ENCODE results near the gene STARD5. TPM values are rescaled to one million over a fixed set of nuclear protein-coding genes. Genes with fewer than 3 reads are reported as not detected.

The STARD5 gene
- total RNA-seq, 4 donors from 2014 or later = 4.9 to 7.1 (median 6.1) TPM

DNA sequence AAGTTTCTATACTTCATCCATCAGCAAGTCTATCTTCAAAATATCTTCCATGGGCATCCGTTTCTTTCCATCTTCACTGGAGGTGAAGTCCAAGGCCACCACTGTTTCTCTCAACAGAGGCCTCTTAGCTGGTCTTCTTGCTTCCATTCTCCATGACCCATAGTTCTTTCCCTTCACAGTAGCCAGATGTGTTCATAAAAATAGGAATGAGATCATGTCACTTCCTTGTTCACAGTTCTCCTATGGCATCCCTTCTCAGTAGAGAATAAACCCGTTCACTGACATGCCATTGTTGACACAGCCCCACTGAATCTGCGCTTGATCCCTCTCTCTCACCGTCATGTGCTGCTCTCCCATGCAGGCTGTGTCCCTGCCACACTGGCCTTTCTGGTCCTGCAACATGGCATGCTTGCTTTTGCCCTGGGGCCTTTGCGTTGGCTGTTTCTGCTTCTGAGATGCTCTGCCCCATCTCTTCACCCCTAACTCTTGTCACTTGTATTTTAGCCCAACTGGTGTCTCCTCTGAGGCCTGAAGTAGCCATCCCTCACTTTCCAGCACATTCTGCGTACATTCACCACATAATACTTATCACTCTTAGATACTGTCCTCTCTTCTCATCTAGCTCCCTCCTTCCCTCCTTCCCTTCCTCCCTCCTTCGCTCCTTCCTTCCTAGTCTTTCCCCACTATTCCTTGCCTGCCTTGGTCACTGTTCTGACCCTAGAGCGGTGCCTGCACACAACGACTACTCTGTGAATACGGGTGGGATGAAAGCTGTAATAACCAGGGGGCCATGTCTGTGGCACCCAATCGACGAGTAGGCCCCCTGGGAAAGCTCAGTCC is 42.0 kb downstream of the STARD5 start:
- H3K9me3 ChIP-seq = peaks cover 0 to 14% (median 0%) of the 10 kb centered on the region in 4 donors
- no peak overlapping the region for H3K27ac ChIP-seq
- peaks cover 0 to 18% (median 0%) of the 10 kb centered on the region in 4 donors for H3K4me1 ChIP-seq
- no peaks in the 10 kb centered on the region for H3K27me3 ChIP-seq
- H3K36me3 ChIP-seq = peaks cover 0 to 54% (median 0%) of the 10 kb centered on the region in 3 donors
- TF ChIP-seq EP300 (IDR thresholded peaks at IDR 0.05) (no peak), POLR2A (IDR thresholded peaks at IDR 0.05) (no peak)
- TF ChIP-seq, protein P1, sequence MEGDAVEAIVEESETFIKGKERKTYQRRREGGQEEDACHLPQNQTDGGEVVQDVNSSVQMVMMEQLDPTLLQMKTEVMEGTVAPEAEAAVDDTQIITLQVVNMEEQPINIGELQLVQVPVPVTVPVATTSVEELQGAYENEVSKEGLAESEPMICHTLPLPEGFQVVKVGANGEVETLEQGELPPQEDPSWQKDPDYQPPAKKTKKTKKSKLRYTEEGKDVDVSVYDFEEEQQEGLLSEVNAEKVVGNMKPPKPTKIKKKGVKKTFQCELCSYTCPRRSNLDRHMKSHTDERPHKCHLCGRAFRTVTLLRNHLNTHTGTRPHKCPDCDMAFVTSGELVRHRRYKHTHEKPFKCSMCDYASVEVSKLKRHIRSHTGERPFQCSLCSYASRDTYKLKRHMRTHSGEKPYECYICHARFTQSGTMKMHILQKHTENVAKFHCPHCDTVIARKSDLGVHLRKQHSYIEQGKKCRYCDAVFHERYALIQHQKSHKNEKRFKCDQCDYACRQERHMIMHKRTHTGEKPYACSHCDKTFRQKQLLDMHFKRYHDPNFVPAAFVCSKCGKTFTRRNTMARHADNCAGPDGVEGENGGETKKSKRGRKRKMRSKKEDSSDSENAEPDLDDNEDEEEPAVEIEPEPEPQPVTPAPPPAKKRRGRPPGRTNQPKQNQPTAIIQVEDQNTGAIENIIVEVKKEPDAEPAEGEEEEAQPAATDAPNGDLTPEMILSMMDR (IDR thresholded peaks at IDR 0.05) = no peak
- 81 to 85% methylated on average over 12 of the region's 12 CpGs for WGBS, 2 donors
- H3K4me3 ChIP-seq = no peak overlapping the region
- no peak for DNase-seq (ENCODE audit: low spot score in 2 of 2)

- Histone ChIP-seq H3K4me3 (no peak overlapping the region), H3K36me3 (peaks cover 0 to 49% (median 0%) of the 10 kb centered on the region in 3 donors), H3K27ac (no peak overlapping the region), H3K4me1 (peaks cover 0 to 18% (median 0%) of the 10 kb centered on the region in 4 donors), H3K27me3 (no peaks in the 10 kb centered on the region), H3K9me3 (peaks cover 0 to 20% (median 0%) of the 10 kb centered on the region in 4 donors)
- TF ChIP-seq, protein P1 (IDR thresholded peaks at IDR 0.05) = no peak
- TF ChIP-seq EP300 (IDR thresholded peaks at IDR 0.05) = no peak
- no peak for TF ChIP-seq POLR2A (IDR thresholded peaks at IDR 0.05)
- 90 to 94% methylated on average over 3 of the region's 3 CpGs for WGBS, 2 donors
- DNase-seq (ENCODE audit: low spot score in 2 of 2) = no peak
These were observed 42.5 kb downstream of the STARD5 start for GRCh38 chr15:81281456-81281735.

DNA sequence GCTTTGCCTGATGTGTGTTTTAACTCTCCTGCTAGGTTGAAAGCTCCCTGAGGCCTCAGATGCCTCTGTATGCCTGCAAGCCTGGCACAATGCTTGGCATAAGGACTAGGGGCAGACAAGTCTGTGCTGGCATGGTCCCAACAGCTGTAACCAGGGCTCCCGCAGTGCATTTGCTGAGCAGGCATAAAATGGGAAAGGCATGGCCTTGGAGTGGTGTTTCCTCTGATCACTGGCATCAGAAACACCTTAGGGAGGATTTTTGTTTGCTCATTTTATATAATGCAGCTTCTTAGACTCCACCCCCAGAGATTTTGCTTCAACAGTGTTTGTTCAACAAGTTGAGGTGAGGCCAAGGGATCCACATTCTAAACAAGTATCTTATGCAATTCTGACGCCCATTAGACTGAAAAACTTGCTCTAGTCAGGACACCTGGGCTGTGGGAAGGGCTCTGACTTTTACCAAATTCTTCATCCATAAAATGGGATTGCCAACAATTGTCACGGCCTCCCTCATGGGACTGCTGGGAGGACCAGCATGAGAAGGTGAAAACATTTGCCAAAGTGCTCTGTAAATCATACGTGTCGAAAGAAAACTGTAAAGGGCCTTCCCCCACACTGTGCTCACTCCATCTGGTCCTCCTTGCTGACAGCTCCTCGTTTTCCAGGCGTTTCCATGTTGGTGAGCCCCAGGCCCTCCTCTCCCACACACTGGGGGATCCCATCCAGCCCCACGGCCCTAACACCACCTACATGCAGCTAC is 43.1 kb downstream of the STARD5 start:
- no peak for DNase-seq (ENCODE audit: low spot score in 2 of 2)
- Histone ChIP-seq H3K9me3 (peaks cover 0 to 20% (median 0%) of the 10 kb centered on the region in 4 donors), H3K4me3 (no peak overlapping the region), H3K36me3 (peaks cover 0 to 44% (median 0%) of the 10 kb centered on the region in 3 donors), H3K4me1 (peaks cover 0 to 23% (median 0%) of the 10 kb centered on the region in 4 donors), H3K27ac (no peak overlapping the region), H3K27me3 (no peaks in the 10 kb centered on the region)
- TF ChIP-seq EP300 (IDR thresholded peaks at IDR 0.05) (no peak), POLR2A (IDR thresholded peaks at IDR 0.05) (no peak)
- TF ChIP-seq, protein P1 (IDR thresholded peaks at IDR 0.05) = no peak
- WGBS, 2 donors = 78 to 80% methylated on average over 8 of the region's 8 CpGs

DNA sequence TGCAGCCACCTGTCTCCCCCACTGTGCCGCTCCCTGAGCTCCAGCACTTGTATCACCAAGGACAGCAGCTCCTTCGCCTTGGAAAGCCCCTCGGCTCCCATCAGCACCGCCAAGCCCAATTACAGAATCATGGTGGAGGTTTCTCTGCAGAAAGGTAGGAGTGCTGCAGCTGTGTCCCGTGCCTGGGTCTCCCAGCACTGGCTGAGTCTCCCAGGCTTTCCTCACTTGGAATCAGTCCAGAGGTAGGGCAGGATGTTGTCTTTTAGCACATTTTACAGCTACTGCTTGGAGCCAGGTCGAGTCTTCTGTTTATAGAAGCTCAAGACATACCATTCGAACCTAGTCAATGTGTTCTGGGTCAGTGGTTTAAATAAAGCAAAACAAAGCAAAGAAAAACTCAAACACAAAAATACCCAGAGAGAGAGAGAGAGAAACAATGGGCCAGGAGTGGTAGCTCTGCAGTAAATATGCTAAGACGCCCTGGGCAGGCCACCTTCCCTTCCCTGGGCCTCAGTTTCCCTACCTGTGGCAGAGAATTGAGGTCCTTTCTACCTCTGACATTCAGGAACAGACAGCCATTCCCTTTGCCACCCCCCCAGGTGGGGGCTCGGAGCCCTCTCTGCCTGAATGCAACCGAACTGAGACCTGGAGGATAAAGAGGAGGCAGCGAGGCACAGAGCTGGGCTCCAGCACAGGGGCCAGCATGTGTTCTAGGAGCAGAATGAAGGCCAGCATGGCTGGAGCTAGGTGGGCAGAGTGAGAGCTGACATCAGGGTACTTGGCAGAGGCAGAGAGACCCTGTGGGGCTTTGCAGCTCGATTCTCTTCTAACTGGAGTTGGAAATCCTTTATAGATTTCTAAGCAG is 44.1 kb downstream of the STARD5 start:
- no peaks in the 10 kb centered on the region for H3K27me3 ChIP-seq
- peaks cover 0 to 20% (median 0%) of the 10 kb centered on the region in 4 donors for H3K9me3 ChIP-seq
- TF ChIP-seq, protein P1 (IDR thresholded peaks at IDR 0.05) = no peak
- TF ChIP-seq EP300 (IDR thresholded peaks at IDR 0.05) (no peak), POLR2A (IDR thresholded peaks at IDR 0.05) (no peak)
- peaks cover 0 to 30% (median 0%) of the 10 kb centered on the region in 4 donors for H3K4me1 ChIP-seq
- DNase-seq (ENCODE audit: low spot score in 2 of 2) = no peak
- H3K27ac ChIP-seq = no peak overlapping the region
- WGBS, 2 donors = 79 to 85% methylated on average over 12 of the region's 12 CpGs
- no peak overlapping the region for H3K4me3 ChIP-seq
- peaks cover 0 to 43% (median 0%) of the 10 kb centered on the region in 3 donors for H3K36me3 ChIP-seq

Measured in tibial nerve (tissue), 4 donors.